SU-DHL-6 (cell line): ENCODE data around the gene ACADS.

Experiments
- H2AFZ ChIP-seq: fragments of 200-600 bp; sonication (generic); 2 replicates; pipeline ENCODE4 v1.6.1; 2014; ENCODE audit warnings: low read depth, mild to moderate bottlenecking, moderate library complexity, mixed read lengths, antibody characterized with exemption, low read length; ENCODE audit not compliant: severe bottlenecking
- H3F3A ChIP-seq: fragments of 200-600 bp; shearing (Covaris generic); 2 replicates; pipeline ENCODE4 v1.6.0; 2016; ENCODE audit warnings: antibody characterized with exemption, mild to moderate bottlenecking; ENCODE audit not compliant: insufficient read depth
- H3K27ac ChIP-seq: fragments of 200-600 bp; sonication (generic); 2 replicates; pipeline ENCODE4 v1.5.1; 2016; ENCODE audit warnings: low read depth, mild to moderate bottlenecking, low read length, moderate library complexity, mixed read lengths
- H3K27me3 ChIP-seq: fragments of 200-600 bp; sonication (generic), shearing (Covaris generic); 2 replicates; pipeline ENCODE4 v1.6.0; 2014; ENCODE audit warnings: mild to moderate bottlenecking, low read length
- H3K36me3 ChIP-seq: fragments of 200-600 bp; sonication (generic); 2 replicates; pipeline ENCODE4 v1.6.1; 2014; ENCODE audit warnings: mild to moderate bottlenecking, low read length, mixed read lengths
- H3K4me2 ChIP-seq: fragments of 300-600, 200-600 bp; shearing (Covaris generic), sonication (generic); 2 replicates; pipeline ENCODE4 v1.6.0; 2014; ENCODE audit warnings: low read length, low read depth, mild to moderate bottlenecking; ENCODE audit not compliant: poor library complexity, severe bottlenecking
- H3K4me3 ChIP-seq: fragments of 200-600 bp; sonication (generic); 2 replicates; pipeline ENCODE4 v1.5.1; 2014; ENCODE audit warnings: antibody characterized with exemption, low read length, mild to moderate bottlenecking, mixed read lengths; ENCODE audit not compliant: insufficient read depth, poor library complexity, severe bottlenecking
- H3K79me2 ChIP-seq: fragments of 200-600 bp; sonication (generic); 2 replicates; pipeline ENCODE4 v1.6.1; 2014; ENCODE audit warnings: mild to moderate bottlenecking, low read length, moderate library complexity; ENCODE audit not compliant: insufficient read depth
- H3K9ac ChIP-seq: fragments of 200-600 bp; sonication (generic); 2 replicates; pipeline ENCODE4 v1.7.0; 2014; ENCODE audit warnings: mild to moderate bottlenecking, low read length
- H3K9me2 ChIP-seq: fragments of 200-600 bp; sonication (generic); replicated peaks from 2 replicates; pipeline ENCODE4 v1.6.1; 2014; ENCODE audit warnings: low read length; ENCODE audit not compliant: insufficient read depth
- H3K9me3 ChIP-seq: fragments of 200-600 bp; sonication (generic); 2 replicates; pipeline ENCODE4 v1.6.1; 2014; ENCODE audit warnings: low read length, mixed read lengths; ENCODE audit not compliant: insufficient read depth
- H4K20me1 ChIP-seq: fragments of 200-600 bp; sonication (generic); 2 replicates; pipeline ENCODE4 v1.6.1; 2014; ENCODE audit warnings: low read depth, mild to moderate bottlenecking, antibody characterized with exemption, low read length, moderate library complexity, mixed read lengths
- CTCF ChIP-seq: fragments of 200-600 bp; sonication (generic); IDR thresholded peaks from one replicate; pipeline ENCODE4 v1.5.1; 2017; ENCODE audit warnings: antibody characterized with exemption, mild to moderate bottlenecking, low read length, moderate library complexity; ENCODE audit not compliant: insufficient read depth, poor library complexity, severe bottlenecking
- EZH2phosphoT487 ChIP-seq: fragments of 200-600 bp; sonication (generic), shearing (Covaris generic); conservative IDR thresholded peaks from 2 replicates; pipeline ENCODE4 v1.6.1; 2018; ENCODE audit warnings: mild to moderate bottlenecking, antibody characterized with exemption, low read length, moderate library complexity, mixed read lengths

ACADS gene

GRCh38 chr12:120767071-120768024, 41.7 kb downstream of the ACADS start:
- no peaks in the 10 kb centered on the region for H3K27me3 ChIP-seq
- H3K79me2 ChIP-seq = no peaks in the 10 kb centered on the region
- 0 out of 2 replicates have a peak, but pooled peaks cover 3% of the 10 kb centered on the region for H3F3A ChIP-seq
- no peak overlapping the region for H3K4me3 ChIP-seq
- H4K20me1 ChIP-seq = no peaks in the 10 kb centered on the region
- H2AFZ ChIP-seq = no peak overlapping the region
- H3K4me2 ChIP-seq = no peak overlapping the region
- H3K36me3 ChIP-seq = no peaks in the 10 kb centered on the region
- TF ChIP-seq EZH2phosphoT487 (no peak), CTCF (no peak)
- H3K27ac ChIP-seq = peak overlapping the region; percentile 37
- H3K9ac ChIP-seq = no peak overlapping the region
- no peaks in the 10 kb centered on the region for H3K9me3 ChIP-seq
- H3K9me2 ChIP-seq = no peaks in the 10 kb centered on the region

GRCh38 chr12:120771097-120771496, 45.5 kb downstream of the ACADS start:
- Histone ChIP-seq H3K4me2 (no peak overlapping the region), H4K20me1 (no peaks in the 10 kb centered on the region), H3F3A (0 out of 2 replicates have a peak, but pooled peaks cover 3% of the 10 kb centered on the region), H3K36me3 (no peaks in the 10 kb centered on the region), H2AFZ (no peak overlapping the region), H3K27ac (no peak overlapping the region), H3K9me2 (no peaks in the 10 kb centered on the region), H3K9ac (no peak overlapping the region), H3K27me3 (no peaks in the 10 kb centered on the region), H3K9me3 (no peaks in the 10 kb centered on the region), H3K79me2 (no peaks in the 10 kb centered on the region), H3K4me3 (no peak overlapping the region)
- TF ChIP-seq CTCF (no peak), EZH2phosphoT487 (no peak)

GRCh38 chr12:120774169-120774916, 48.7 kb downstream of the ACADS start:
- no peaks in the 10 kb centered on the region for H3K9me3 ChIP-seq
- H3K4me2 ChIP-seq = no peak overlapping the region

More at GRCh38 chr12:120774169-120774916, 48.7 kb downstream of the ACADS start:
- H3K36me3 ChIP-seq = no peaks in the 10 kb centered on the region
- no peaks in the 10 kb centered on the region for H3K9me2 ChIP-seq
- 0 out of 2 replicates have a peak, but pooled peaks cover 2% of the 10 kb centered on the region for H4K20me1 ChIP-seq
- no peak for TF ChIP-seq EZH2phosphoT487
- no peak for TF ChIP-seq CTCF
- H3K27ac ChIP-seq = no peak overlapping the region
- no peak overlapping the region for H2AFZ ChIP-seq
- H3K9ac ChIP-seq = no peak overlapping the region
- H3K4me3 ChIP-seq = no peak overlapping the region
- no peaks in the 10 kb centered on the region for H3F3A ChIP-seq
- no peaks in the 10 kb centered on the region for H3K79me2 ChIP-seq
- no peaks in the 10 kb centered on the region for H3K27me3 ChIP-seq
